Lung (tissue), 12 donors: Measurements from ENCODE around the gene UGT1A8. TPM values are rescaled to one million over a fixed set of nuclear protein-coding genes. Genes with fewer than 3 reads are reported as not detected.
"Not testable (repeated sequence)": the region's sequence is repeated elsewhere in the genome, so short reads cannot be mapped to it uniquely, and the experiment has no call there.

ENCODE experiments used
- ATAC-seq: fragments of 200-7000 bp; cut with Tn5 transposase; one replicate; pipeline ENCODE4 v1.9.1; 2020; ENCODE audit warnings: moderate number of reproducible peaks; ENCODE audit not compliant: insufficient read depth, low FRiP score
- DNase-seq, 3 donors: peaks; one replicate each; pipeline ENCODE4 v3.0.0-alpha.2; 2013 to 2017
- H3K27ac ChIP-seq, 2 donors: one replicate each; pipeline ENCODE4 v1.5.1; 2013; ENCODE audit warnings: mild to moderate bottlenecking in 2 of 2, moderate library complexity in 2 of 2, control low read depth in 1 of 2, inconsistent platforms in 1 of 2, low read depth in 1 of 2, low read length in 1 of 2
- H3K27me3 ChIP-seq, 3 donors: one replicate each; pipeline ENCODE4 v1.5.1; 2013; ENCODE audit warnings: low read length in 2 of 3; ENCODE audit not compliant: control insufficient read depth in 3 of 3, insufficient read depth in 3 of 3
- H3K36me3 ChIP-seq, 4 donors: one replicate each; pipeline ENCODE4 v1.5.1; 2013; ENCODE audit warnings: low read length in 4 of 4, mild to moderate bottlenecking in 1 of 4, moderate library complexity in 1 of 4; ENCODE audit not compliant: control insufficient read depth in 4 of 4, insufficient read depth in 4 of 4
- H3K4me1 ChIP-seq, 5 donors: one replicate each; pipeline ENCODE4 v1.5.1; 2013; ENCODE audit warnings: low read length in 5 of 5, mild to moderate bottlenecking in 2 of 5, moderate library complexity in 1 of 5; ENCODE audit not compliant: control insufficient read depth in 5 of 5, insufficient read depth in 5 of 5
- H3K4me3 ChIP-seq: one replicate; pipeline ENCODE4 v1.5.1; 2013; ENCODE audit warnings: mild to moderate bottlenecking, control low read depth, moderate library complexity
- H3K9ac ChIP-seq, 2 donors: one replicate each; pipeline ENCODE4 v1.5.1; 2013; ENCODE audit warnings: low read length in 2 of 2, control low read depth in 1 of 2; ENCODE audit not compliant: insufficient read depth in 1 of 2
- H3K9me3 ChIP-seq, 4 donors: one replicate each; pipeline ENCODE4 v1.5.1; 2013; ENCODE audit warnings: low read length in 3 of 4, mild to moderate bottlenecking in 1 of 4, moderate library complexity in 1 of 4; ENCODE audit not compliant: control insufficient read depth in 4 of 4, insufficient read depth in 3 of 4
- CTCF ChIP-seq: IDR thresholded peaks from 2 replicates; pipeline ENCODE4 v1.5.1; 2012; ENCODE audit warnings: mild to moderate bottlenecking; ENCODE audit errors: control extremely low read depth, extremely low read depth
- WGBS, 2 donors: extraction: QIAGEN DNeasy Blood & Tissue Kit; methylation state at CpG; one replicate each; pipeline ENCODE4 v1.1.7; 2013; 5-methylcytosine and 5-hydroxymethylcytosine counted together
- polyA plus RNA-seq, 2 donors: library from polyadenylated mRNA; stranded (reverse); fragments of 200-250 nt; gene quantifications; one replicate each; pipeline ENCODE4 v1.2.1, GENCODE V29; 2013
- total RNA-seq, 2 donors: library from RNA; depleted of rRNA in 1 of 2; stranded (reverse); fragments of >200 nt in 1 of 2; gene quantifications; one replicate each; pipeline ENCODE4 v1.2.1, GENCODE V29; 2014 to 2021
- donor health status: control.
- donor health status: control.
- donor health status: Bipolar disorder and iron deficiency.
- donor health status: healthy.
- donor health status: DM: yes; HTN: yes; CAD: no.

UGT1A8 gene
- total and polyA plus RNA-seq, 4 donors, result 0.26 TPM; not detected in 3

- H3K27me3 ChIP-seq, result no peaks in the 10 kb centered on the region
- no peak overlapping the region for H3K27ac ChIP-seq
- no peak overlapping the region for H3K4me3 ChIP-seq
- H3K36me3 ChIP-seq, result no peaks in the 10 kb centered on the region
- TF ChIP-seq CTCF, result no peak
- H3K9ac ChIP-seq, result no peak overlapping the region
- 65 to 73% methylated on average over 2 of the region's 2 CpGs for WGBS, 2 donors
- ATAC-seq (no peak), DNase-seq (no peak)
- H3K4me1 ChIP-seq, result no peaks in the 10 kb centered on the region
- H3K9me3 ChIP-seq, result peaks cover 0 to 3% (median 0%) of the 10 kb centered on the region in 4 donors
Observed at GRCh38 chr2:233740870-233741269, 123.4 kb downstream of the UGT1A8 start.

- 94% methylated on average over 44 to 46 of the region's 46 CpGs for WGBS, 2 donors
- Histone ChIP-seq H3K9me3 (peaks cover 0 to 5% (median 0%) of the 10 kb centered on the region in 4 donors), H3K27ac (no peak overlapping the region), H3K4me3 (no peak overlapping the region), H3K27me3 (no peaks in the 10 kb centered on the region), H3K9ac (no peak overlapping the region), H3K4me1 (no peaks in the 10 kb centered on the region), H3K36me3 (no peaks in the 10 kb centered on the region)
- no peak for ATAC-seq
- TF ChIP-seq CTCF, result no peak
- no peak for DNase-seq
Observed at GRCh38 chr2:233743464-233744259, 126.2 kb downstream of the UGT1A8 start.

GRCh38 chr2:233745073-233745755, 127.8 kb downstream of the UGT1A8 start:
- TF ChIP-seq CTCF, result no peak
- no peaks in the 10 kb centered on the region for H3K4me1 ChIP-seq
- H3K36me3 ChIP-seq, result no peaks in the 10 kb centered on the region
- ATAC-seq (no peak), DNase-seq (no peak)
- H3K4me3 ChIP-seq, result no peak overlapping the region
- H3K9ac ChIP-seq, result no peak overlapping the region
- WGBS, 2 donors, result 74 to 84% methylated on average over 5 of the region's 5 CpGs
- H3K9me3 ChIP-seq, result peaks cover 0 to 5% (median 0%) of the 10 kb centered on the region in 4 donors
- no peak overlapping the region for H3K27ac ChIP-seq
- H3K27me3 ChIP-seq, result no peaks in the 10 kb centered on the region

- not testable (repeated sequence) for DNase-seq, ATAC-seq, H3K9ac ChIP-seq, H3K4me1 ChIP-seq, H3K27ac ChIP-seq, H3K27me3 ChIP-seq, H3K36me3 ChIP-seq, H3K4me3 ChIP-seq
- 74 to 88% methylated on average over 2 of the region's 2 CpGs for WGBS, 2 donors
- H3K9me3 ChIP-seq, result peaks cover 0 to 10% (median 2%) of the 10 kb centered on the region in 4 donors
Observed at GRCh38 chr2:233745838-233746237, 128.4 kb downstream of the UGT1A8 start.
